GM18498 (cell line): Measurements from ENCODE around the gene DCANP1.

Experiments
- ATAC-seq: cut with Tn5 transposase; IDR thresholded peaks from one replicate; pipeline ENCODE4 v1.9.1; 2021; ENCODE audit warnings: mild to moderate bottlenecking, moderate library complexity; ENCODE audit not compliant: unreplicated experiment

Gene DCANP1

DNA sequence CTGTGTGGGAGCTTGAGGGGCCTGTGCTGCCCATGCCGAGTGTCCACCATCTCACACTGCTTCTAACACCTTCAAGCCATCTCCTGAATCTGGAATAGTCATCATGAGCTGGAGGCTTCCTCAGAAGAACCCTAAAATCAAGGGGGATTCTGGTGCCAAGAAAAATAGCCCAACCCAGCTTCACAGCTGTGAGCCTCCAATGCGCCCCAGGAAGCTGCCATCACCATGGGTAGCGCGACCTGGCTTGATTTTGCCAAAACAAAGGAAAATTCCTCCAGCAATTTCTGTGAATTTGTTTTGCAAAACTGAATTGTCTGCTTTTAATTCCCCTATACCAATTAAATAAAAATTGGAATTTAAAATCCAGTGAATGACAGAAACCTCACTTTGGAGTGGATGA lies 11.2 kb upstream of the DCANP1 start:
- no peak for ATAC-seq

DNA sequence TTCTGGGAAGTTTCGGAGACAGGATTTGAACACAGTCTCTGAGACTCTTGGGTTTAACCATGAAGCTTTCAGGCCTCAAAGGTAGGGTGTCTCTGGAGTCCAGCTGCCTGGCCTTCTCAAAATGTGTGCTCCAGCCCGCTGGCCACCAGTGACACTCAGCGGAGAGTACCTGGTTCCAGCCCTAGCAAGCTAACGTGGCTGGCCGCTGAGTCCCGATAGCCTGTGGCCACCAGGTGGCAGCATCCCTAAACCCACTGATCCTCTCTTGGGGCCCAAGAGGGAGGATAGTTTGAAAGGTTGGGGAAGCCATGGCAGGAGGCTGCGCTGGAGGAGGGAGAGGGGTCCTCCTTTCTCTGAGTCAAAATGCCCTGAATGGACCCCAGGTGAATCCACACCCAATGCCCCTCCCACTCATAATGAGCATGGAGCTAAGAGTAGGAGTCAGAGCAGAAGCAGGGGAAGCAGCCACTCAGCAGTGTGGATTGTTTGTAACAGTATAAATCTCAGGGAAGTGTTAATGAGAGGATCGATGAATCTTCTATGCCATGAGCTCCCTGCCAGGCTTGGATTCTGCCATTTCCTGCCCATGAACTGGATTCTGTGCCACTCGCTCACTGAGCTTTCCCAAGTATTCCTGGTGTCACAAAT lies 10.4 kb upstream of the DCANP1 start:
- peak; percentile 73 for ATAC-seq

DNA sequence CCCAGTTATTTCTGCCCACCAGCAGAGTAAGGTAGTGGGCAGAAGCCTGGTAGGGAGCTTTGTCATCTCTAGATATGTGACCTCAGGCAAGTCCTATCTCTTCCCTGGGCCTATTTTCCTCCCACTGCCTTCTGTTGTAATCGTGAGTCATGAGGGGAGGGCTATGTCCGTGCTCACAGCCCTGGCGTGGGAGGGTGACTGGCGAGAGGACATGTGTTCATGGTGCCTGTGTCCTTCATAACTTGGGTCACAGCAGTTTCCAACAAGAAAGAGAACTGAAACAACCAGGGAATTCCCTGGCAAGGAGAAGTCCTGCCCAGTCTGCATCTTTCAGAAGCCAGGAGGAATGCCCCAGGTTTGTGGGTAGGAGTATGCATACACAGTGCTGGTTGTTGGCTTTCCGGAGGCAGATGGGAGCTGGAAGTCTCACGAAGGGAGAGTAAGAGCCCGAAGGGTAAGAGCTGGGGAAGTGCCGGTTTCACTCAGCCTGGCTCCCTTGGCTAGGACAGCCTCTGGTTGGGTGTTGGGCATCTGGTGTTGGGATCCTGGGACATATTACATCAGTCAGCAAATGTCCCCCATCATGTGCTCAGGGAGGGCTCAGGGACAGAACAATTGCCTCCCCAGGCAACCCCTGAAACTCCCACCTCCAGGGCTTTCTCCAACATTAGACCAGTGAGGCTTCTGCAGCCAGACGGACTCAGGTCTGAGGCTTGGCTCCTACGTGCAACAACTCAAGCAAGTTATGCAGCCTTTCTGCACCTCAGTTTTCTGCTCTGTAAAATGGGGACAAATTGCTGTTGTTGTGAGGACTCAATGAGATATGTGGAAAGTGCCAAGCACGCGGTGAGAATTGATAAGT lies 9.3 kb upstream of the DCANP1 start:
- ATAC-seq = no peak

DNA sequence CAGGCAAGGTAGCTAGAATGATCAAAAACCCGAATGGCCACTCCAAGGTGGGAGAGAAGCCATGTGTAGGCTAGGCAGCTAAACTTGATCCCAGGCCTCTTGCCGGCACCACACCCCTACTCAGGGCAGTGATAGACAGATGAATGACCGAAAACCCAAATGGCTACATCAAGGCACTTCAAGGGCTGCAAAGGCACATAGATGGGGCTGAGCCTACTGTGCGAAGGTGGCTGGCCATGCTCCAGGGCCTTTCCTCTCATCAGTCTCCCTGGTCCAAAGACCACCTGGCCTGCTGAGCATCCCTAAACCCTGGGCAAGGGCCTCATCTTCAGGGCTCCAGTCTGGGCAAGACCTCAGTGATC lies 8.7 kb upstream of the DCANP1 start:
- no peak for ATAC-seq

DNA sequence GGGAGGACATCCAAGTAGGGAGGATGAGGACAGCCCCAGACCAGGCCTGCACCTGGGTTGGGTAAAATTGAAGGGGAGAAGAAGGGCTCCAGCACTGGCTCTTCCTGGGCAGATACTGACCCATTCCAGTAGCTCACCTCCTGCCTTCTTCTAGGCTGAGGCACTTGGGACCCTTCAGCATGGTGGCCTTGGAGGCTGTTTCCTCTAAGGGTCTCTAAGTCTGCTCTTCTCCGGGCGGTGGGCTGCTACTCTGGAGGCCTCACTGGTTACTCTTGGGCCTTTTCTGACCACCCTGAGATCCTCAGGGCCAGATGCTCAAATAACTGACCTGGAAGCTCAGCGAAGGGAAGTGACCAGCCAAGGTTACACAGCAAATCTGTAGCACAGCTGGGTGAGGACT lies 7.8 kb upstream of the DCANP1 start:
- ATAC-seq = no peak

DNA sequence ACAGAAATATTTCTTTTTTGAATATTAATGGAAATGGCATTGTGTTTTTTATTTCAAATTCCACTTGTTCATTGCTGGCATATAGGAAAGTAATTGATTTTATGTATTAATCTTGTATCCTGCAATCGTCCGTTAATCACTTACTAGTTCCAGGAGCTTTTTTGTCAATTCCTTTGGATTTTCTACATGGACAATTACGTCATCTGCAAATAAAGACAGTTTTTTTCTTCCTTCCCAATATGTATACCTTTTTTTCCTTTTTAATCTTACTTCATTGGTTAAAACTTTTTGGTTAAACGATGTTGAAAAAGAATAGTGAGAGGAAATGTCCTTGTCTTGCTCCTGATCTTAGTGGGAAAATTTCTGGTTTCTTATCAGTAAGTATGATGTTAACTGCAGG lies 6.5 kb upstream of the DCANP1 start:
- ATAC-seq = no peak

DNA sequence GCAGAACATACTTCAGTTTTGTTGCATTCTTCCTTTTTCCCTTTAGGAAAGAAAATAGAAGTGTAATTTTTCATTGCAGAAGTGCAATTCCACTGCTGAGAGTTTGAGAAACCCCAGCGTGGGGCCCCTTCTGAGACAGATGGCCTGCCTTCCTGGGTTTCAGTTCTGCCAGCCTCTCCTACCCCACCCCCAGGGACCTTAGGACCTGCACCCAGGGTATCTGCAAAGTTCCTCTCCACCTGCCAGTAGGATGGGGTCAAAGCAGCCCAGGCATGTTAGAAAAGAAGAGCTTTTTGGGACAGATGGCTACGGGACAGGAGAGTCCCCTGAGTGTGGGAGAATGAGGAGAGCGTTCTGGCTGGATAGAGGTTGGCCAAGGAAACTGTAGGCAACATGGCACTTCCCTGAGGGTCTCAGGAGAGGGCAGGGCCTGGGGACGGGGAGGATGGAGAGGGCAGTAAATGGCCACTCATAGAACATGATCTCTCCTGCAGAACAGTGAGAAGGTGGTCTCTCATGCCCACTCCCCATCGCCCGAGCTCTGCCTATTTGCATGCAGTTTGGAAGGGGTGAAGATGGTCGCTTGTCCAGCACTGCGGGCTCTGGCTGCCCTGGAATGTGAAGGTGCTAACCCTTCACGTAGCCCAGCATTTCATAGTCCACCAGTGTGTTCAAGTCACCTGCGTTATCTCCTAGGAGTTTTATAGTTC lies 5.3 kb upstream of the DCANP1 start, which contains the start of gene TIFAB:
TIFAB (minus strand) TSS at position 31 of the 710 bp plus-strand sequence. CDS start 2,412 bp downstream, outside the sequence.
- no peak for ATAC-seq

DNA sequence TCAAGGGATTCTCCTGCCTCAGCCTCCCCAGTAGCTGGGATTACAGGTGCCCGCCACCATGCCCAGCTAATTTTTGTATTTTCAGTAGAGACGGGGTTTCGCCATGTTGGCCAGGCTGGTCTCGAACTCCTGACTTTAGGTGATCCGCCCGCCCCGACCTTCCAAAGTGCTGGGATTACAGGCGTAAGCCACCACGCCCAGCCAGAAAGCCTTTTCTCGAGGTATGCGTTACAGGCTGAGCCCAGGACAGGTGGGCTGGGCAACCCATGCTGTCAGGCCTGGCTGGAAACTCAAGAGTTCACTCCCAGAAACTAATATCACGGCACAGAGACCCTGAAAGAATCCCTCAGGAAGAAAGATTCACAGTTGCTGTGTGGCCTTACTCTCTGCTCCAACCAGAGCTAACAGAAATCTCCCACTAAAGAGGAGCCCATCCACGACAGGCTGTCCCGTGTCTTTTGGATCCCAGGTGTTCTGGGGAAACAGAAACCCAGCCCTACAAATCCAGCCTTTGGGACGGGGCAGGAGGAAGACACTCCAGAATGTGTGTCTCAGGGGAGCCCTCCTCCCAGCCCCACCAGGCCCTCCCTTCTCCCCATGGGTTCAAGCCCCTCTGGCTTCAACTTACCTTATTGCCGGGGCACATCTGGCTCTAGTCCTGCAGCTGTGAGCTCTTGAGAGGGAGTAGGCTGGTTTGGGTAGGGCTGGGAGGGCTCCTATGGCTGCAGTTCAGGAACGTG lies 4.6 kb upstream of the DCANP1 start:
- no peak for ATAC-seq

DNA sequence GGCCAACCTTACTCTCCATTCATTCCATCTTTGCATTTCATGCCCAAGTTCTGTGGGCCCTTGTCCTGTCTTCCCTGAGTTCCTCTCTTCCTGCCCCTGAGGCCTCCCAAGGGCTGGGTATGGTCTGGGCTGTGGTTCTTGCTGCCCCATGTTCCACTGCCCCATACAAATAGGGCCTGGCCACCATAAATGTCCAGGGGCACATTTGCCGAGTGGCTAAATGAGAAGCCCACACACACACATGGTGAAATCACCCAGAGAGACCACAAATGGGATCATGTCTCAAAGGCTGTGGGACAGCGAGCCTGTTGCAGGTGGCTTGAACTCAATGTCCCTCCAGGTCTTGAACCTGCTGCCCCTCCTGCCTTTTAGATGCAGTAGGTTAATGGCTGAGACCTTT lies 3.8 kb upstream of the DCANP1 start:
- no peak for ATAC-seq

DNA sequence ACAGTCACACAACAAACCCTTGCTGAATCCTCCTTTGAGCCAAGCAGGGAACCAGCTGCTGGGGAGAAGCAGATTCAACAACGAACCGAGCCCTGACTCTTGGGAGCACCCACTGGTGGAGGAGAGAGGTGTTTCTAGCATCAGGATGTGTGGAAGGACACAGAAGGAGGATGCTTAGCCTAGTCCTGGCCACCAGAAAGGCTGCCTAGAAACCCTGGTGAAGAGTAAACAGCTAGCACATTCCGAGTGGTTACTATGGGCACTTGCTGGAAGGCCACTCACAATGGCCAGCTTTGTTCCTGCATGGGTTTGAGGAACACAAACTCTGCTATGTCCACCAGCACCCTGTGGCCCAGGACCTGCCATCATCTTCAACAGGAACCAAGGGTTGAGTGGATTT lies 3.2 kb upstream of the DCANP1 start:
- ATAC-seq = no peak

DNA sequence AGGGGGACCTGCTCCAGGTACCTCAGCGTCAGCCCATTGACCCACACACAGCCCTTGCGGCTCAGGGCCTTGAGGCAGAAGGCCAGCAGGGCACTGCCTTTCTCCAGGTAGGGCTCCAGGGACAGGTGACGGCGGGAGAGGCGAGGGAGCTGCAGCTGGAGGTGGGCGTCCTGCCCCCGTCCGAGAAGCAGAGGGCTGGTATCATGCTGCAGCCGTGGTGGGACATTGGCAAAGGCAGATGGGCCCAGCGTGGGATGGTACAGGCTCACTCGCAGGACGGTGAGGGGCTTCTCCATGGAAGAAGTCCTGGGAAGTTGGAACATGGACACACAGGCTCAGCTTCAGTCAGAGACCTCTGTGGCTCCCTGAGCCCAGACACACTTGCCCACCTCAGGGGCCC lies 2.5 kb upstream of the DCANP1 start:
- no peak for ATAC-seq

DNA sequence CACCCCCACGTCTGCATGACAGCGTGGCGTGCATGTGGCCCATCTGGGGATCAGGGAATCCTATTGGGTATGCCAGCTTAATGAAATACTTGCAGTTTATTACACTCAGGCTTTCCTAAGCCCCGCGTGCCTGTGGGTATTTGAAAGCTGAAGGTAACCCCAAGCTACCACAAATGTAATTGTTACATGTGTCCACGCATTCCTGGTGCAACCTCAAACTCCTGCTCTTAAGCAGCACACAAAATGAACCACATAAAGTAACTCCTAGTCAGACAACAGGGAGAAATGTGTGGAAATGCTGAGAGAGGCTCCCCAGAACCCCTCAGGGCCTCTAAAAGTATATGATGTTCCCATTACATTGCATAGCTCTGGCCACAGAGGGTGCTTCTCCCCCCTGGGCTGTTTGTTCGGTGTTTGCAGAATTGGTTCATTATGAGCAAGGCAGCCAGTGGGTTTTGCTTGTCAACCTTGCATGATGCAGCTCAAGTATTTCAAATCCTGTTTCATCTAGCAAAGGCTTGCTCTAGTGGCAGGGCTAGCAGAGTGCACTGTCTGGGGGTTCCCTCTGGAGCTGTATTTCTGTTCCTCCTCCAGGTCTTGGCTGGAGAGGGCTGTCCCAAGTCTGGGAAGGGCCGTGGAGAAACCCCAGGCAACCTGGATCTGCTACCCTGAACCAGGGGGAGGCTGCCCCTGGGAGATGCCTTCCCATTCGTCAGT lies 1.8 kb upstream of the DCANP1 start:
- no peak for ATAC-seq

DNA sequence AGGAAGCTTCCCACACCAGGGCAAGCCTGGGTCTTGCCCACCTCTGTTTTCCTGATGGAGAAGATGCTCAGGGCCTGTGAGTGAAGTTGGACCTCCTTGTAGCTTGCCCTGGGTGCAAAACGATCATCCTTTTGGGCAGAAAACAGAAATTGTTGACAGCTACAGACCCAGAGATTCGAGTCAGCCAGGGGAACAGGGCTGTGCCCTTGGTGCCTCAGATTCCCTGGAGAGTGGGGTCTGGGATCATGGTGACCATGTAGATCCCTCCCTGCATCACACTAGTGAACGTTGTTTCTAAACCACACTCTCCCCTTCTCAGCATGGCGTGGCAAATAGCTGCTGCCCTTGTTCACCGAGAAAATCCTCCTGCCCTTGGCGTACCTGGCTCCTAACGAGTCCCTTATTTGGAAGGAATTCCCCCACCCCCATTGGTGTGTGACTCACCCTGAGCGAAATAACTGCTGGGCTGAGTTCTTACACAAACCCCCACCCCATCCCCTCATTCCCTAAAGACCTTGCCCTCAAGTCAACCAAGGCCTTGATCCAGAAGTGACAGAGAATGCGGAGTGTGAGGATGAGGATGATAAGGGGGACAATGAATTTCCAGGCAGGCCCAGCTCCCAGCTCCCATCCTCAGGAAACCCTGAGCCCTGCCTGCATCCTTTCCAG lies 1.1 kb upstream of the DCANP1 start:
- no peak for ATAC-seq

DNA sequence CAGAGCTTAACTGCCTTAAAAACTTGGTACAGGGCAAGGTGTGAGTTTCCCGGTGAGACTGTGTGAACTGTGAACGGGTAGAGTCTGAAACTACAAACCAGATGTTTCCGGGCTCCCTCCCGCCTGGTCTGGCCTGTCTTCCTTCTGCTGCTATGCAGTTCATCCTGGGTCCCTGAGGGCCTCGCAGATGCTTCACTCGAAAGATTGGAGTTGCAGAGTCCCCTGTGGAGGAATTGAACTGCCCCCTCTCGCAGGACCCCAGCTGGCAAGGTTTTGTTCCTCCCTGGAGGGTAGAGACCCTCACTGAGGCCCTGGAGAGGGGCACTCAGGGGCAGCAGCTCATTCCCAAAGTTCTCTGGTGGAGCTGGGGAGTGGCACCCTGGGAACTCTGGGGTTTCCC lies 533 bp downstream of the DCANP1 start:
- no peak for ATAC-seq

DNA sequence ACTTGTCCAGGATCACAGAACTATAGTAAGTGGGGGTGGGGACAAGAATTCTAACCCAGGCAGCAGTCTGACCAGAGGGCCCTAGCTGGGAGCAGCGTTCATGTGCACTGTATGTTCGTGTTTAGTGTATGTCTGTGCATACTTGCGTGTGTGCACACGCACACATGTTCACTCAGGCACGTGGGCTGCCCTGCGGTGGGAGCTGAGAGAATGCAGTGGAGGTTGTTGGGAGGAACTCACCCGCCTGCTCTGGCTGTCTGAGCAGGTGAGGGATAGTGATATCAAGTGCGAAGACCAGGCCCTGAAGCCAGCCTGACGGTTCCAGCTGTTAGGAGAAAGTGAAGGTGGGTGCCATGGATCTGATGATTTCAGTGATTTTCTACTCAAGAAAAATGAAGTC lies 942 bp downstream of the DCANP1 start:
- no peak for ATAC-seq

DNA sequence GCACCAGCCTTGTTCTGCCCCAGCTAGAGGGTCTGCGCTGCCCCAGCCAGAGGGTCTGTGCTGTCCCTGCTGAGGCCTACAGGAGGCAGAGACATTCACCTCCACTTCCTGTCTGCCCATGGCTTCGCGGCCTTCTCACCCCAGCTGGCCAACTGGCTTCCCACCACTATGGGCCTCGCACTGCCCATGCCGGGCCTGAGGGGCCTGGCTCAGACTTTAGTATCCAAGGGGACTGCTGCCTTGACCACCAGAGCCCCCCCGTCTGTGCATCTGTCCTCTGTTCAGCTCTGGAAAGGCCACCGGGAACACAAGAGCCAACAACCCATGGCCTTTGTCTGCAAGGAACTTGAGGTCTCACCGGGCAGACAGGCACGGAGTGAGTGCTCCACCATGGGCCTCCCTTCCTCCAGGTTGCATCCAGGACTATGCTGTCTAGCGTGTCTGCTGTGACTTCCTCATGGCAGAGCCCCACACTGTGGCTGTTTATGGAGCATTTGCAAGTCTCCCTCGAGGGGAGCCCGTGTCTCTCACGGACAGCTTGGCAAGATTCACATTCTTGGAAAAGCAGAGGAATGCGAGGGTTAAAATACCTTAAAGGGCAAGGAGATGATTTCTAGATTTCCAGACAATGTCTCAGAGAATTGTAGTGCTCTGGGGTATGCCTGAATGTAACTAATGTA lies 1.7 kb downstream of the DCANP1 start:
- ATAC-seq = no peak

DNA sequence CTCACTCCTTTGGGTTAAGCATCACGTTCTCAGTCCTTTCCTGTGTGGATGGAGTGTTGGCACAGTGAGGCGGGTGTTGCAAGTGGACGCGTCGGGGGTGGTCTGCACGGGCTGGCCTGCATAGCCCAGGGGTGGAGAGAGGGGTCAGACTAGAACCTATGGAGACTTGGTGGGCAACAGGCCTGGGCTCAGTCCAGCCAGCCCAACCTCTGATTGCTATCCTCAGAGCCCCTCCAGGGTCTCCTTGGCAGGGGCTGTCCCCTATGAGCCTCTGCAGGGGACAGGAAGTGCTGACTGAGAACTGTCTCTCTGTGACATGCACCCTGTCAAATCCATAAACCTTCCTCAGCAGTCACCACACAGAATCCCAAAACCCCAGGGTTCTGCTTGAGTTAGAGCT lies 2.3 kb downstream of the DCANP1 start:
- no peak for ATAC-seq

DNA sequence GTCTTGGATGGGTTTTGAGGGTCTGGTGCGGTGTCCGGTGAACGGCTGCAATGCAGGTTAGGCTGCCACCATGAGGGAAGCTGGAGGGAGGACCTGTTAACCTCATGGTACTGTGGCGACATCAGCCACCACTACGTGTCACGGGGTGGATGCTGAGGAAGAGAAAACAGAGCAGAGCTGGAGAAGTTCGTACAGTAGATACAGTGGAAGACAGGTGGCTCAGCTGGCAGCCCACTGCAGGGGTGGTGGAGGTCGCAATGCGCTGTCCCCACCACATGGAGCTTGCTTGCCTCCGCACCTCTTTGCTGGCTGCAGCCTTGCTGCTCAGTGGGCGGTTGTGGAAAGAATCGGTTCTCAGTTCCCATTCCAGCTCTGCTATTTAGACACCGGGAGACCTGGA lies 2.8 kb downstream of the DCANP1 start:
- ATAC-seq = no peak

DNA sequence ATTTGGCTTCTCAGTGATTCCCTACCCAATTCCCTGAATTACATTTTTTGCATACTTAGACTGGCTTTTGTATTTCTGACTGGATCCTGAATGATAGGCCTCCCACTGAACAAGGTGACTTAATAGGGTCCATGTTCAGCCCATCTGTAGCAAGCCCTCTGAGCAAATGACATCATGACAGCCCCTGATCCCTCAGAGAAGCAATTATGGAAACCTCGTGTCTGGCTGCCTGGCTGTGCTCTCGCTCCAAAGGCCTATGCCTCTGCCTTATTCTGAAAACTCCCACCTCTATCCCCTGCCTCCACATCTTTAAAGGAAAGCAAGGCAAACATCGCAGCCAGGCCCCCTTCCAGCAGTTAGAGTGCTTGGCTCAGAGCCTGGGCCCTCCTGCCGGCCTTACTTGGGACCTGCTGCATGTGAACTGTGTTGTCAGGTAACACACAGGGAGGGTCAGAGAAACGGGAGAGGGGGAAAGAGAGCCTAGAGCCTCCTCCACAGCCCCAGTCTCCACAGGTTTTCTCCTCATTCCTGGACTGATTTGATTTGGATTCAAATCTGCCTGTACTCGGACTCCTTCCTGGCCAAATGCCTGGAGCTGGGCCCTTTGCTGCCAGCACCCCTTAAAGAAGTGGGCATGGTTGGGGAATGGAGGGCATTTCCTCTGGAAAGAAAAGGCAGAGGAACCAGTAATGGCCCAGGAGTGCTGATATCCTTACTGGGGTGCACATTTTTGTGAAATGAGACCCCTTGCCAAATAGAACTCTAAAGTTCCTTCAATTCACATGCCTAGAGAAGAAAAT lies 3.8 kb downstream of the DCANP1 start:
- ATAC-seq = no peak
